GM10266 (cell line): ENCODE measurements around the gene CEP295NL.
"Not testable (repeated sequence)": the region's sequence is repeated elsewhere in the genome, so short reads cannot be mapped to it uniquely, and the experiment has no call there.

Experiments used
- DNase-seq: peaks from one replicate; pipeline ENCODE4 v3.0.0; 2012; ENCODE audit errors: extremely low spot score
- CTCF ChIP-seq: IDR thresholded peaks from 2 replicates; pipeline ENCODE4 v1.5.1; 2012; ENCODE audit warnings: mild to moderate bottlenecking, low read depth; ENCODE audit not compliant: control insufficient read depth, insufficient read depth; ENCODE audit errors: missing control alignments

CEP295NL gene

GRCh38 chr17:78876094-78876597, 26.9 kb downstream of the CEP295NL start:
- TF ChIP-seq CTCF = no peak
- DNase-seq = no peak

- no peak for DNase-seq
- TF ChIP-seq CTCF = no peak
Observed at GRCh38 chr17:78875363-78876093, 27.5 kb downstream of the CEP295NL start.

- no peak for DNase-seq
- TF ChIP-seq CTCF = no peak
Observed at GRCh38 chr17:78873519-78874340, 29.3 kb downstream of the CEP295NL start.

- DNase-seq = no peak
- no peak for TF ChIP-seq CTCF
Observed at GRCh38 chr17:78872486-78872885, 30.5 kb downstream of the CEP295NL start.

- no peak for DNase-seq
- TF ChIP-seq CTCF = no peak
Observed at GRCh38 chr17:78870621-78871020, 32.4 kb downstream of the CEP295NL start.

GRCh38 chr17:78868391-78868790, 34.6 kb downstream of the CEP295NL start:
- no peak for TF ChIP-seq CTCF
- DNase-seq = no peak

GRCh38 chr17:78867046-78867445, 36.0 kb downstream of the CEP295NL start:
- DNase-seq = not testable (repeated sequence)
